ENCODE measurements around the gene FCRLA. TPM values are rescaled to one million over a fixed set of nuclear protein-coding genes. Genes with fewer than 3 reads are reported as not detected.

FCRLA gene
- polyA plus RNA-seq, 1 experiment, result 0.12 TPM

GRCh38 chr1:161747801-161748200 lies 40.8 kb downstream of the FCRLA start:
- no peaks in the 10 kb centered on the region; the same call in 1 of the 2 replicates for H3K9me3 ChIP-seq (ENCODE audit: control insufficient read depth, insufficient read depth, low read length)
- no peak overlapping the region for H3K27ac ChIP-seq (ENCODE audit: low read depth, low read length)
- ChIA-PET CTCF (interaction anchor here (2.3 to 3.0 kb wide), 2 partner anchors 8 to 290 kb away, joined by 15 to 29 read pairs; no protein-coding TSS in a partner anchor), POLR2A (no interaction called here)
- no peaks in the 10 kb centered on the region for H3K27me3 ChIP-seq (ENCODE audit: control insufficient read depth, insufficient read depth, low read length)
- no peak for TF ChIP-seq CTCF (IDR thresholded peaks at IDR 0.05; ENCODE audit: low read depth, low read length)
- no peak for DNase-seq (ENCODE audit: low read depth, low spot score)
- no peak overlapping the region for H3K4me3 ChIP-seq (ENCODE audit: low read depth, low read length)

- Histone ChIP-seq H3K27ac (ENCODE audit: low read depth, low read length) (peak within 1 kb of the TSS; percentile 95), H3K27me3 (ENCODE audit: control insufficient read depth, insufficient read depth, low read length) (no peaks in the 10 kb centered on the region), H3K4me3 (ENCODE audit: low read depth, low read length) (peak within 1 kb of the TSS; percentile 96), H3K9me3 (ENCODE audit: control insufficient read depth, insufficient read depth, low read length) (no peaks in the 10 kb centered on the region; the same call in 1 of the 2 replicates)
- ChIA-PET CTCF (interaction anchor here (0.6 to 3.0 kb wide), 11 partner anchors 10 to 526 kb away, joined by 3 to 29 read pairs (median 4); no protein-coding TSS in a partner anchor), POLR2A (interaction anchor here (0.7 to 1.5 kb wide), 4 partner anchors 15 to 792 kb away, joined by 3 to 20 read pairs (median 4); no protein-coding TSS in a partner anchor)
- peak; percentile 11; the same call in 1 of the 2 replicates for TF ChIP-seq CTCF (IDR thresholded peaks at IDR 0.05; ENCODE audit: low read depth, low read length)
- DNase-seq (ENCODE audit: low read depth, low spot score), result peak; percentile 86
Observed at GRCh38 chr1:161749509-161750407, 42.7 kb downstream of the FCRLA start, which contains the start of gene DUSP12. DUSP12 (plus strand) TSS chr1:161749786; CDS start chr1:161749802, 16 bp downstream.

GRCh38 chr1:161763522-161764098 lies 56.6 kb downstream of the FCRLA start:
- Histone ChIP-seq H3K9me3 (ENCODE audit: control insufficient read depth, insufficient read depth, low read length) (no peaks in the 10 kb centered on the region; the same call in 1 of the 2 replicates), H3K27ac (ENCODE audit: low read depth, low read length) (no peak overlapping the region), H3K4me3 (ENCODE audit: low read depth, low read length) (no peak overlapping the region), H3K27me3 (ENCODE audit: control insufficient read depth, insufficient read depth, low read length) (no peaks in the 10 kb centered on the region)
- ChIA-PET CTCF (interaction anchor here (1.6 kb wide), 1 partner anchor 29 kb away, joined by 7 read pairs; no protein-coding TSS in a partner anchor), POLR2A (no interaction called here)
- peak; percentile 43 for TF ChIP-seq CTCF (IDR thresholded peaks at IDR 0.05; ENCODE audit: low read depth, low read length)
- DNase-seq (ENCODE audit: low read depth, low spot score), result no peak

Small RNAs within 50 kb of the gene (small RNA-seq; reads per million reads assigned to genes)
- gene RF00019 (ENCODE audit: insufficient read length, low read depth) (not detected), gene RN7SL466P (ENCODE audit: insufficient read length, low read depth) (not detected)

Other genes with a start within 250 kb of the FCRLA start
- 2.0 and 2.3 TPM in 2 replicates for gene FCGR2A, start 201.8 kb upstream of the FCRLA start, polyA plus RNA-seq (2011; rRNA removed)
- 0.27 and 0.63 TPM in 2 replicates for gene HSPA6, start 182.7 kb upstream of the FCRLA start, polyA plus RNA-seq (2011; rRNA removed)
- gene FCGR3A, start 157.4 kb upstream of the FCRLA start, polyA plus RNA-seq (2011; rRNA removed), result not detected in 2 replicates
- gene FCGR3B, start 76.1 kb upstream of the FCRLA start, polyA plus RNA-seq (2011; rRNA removed), result not detected in 2 replicates
- gene FCGR2B, start 44.1 kb upstream of the FCRLA start, polyA plus RNA-seq (2011; rRNA removed), result not detected in 2 replicates
- 0.48 TPM in 2 replicates for gene FCRLB, start 14.3 kb downstream of the FCRLA start, polyA plus RNA-seq (2011; rRNA removed)
- gene DUSP12, start 42.6 kb downstream of the FCRLA start, polyA plus RNA-seq (2011; rRNA removed), result 34.9 and 41.1 TPM in 2 replicates
- gene ATF6, start 59.1 kb downstream of the FCRLA start, polyA plus RNA-seq (2011; rRNA removed), result 27.2 and 33.6 TPM in 2 replicates